Loucy (cell line): Measurements from ENCODE around the gene RAB10.

Experiments used
- H2AFZ ChIP-seq: fragments of 200-600 bp; sonication (generic); 2 replicates; pipeline ENCODE4 v1.6.0; 2016; ENCODE audit warnings: antibody characterized with exemption, mild to moderate bottlenecking, low read length, moderate library complexity
- H3F3A ChIP-seq: fragments of 200-600 bp; 2 replicates; pipeline ENCODE4 v1.6.0; 2016; ENCODE audit warnings: antibody characterized with exemption, low read depth, mild to moderate bottlenecking
- H3K27me3 ChIP-seq: fragments of 200-600 bp; sonication (generic); 2 replicates; pipeline ENCODE4 v1.6.1; 2014; ENCODE audit warnings: low read length, mild to moderate bottlenecking; ENCODE audit not compliant: insufficient read depth, poor library complexity, severe bottlenecking
- H3K36me3 ChIP-seq: fragments of 200-600 bp; sonication (generic); 2 replicates; pipeline ENCODE4 v1.6.1; 2016; ENCODE audit warnings: low read length; ENCODE audit not compliant: insufficient read depth
- H3K4me1 ChIP-seq: fragments of 200-600 bp; sonication (generic); 2 replicates; pipeline ENCODE4 v1.5.1; 2014; ENCODE audit warnings: low read length, mild to moderate bottlenecking; ENCODE audit not compliant: insufficient read depth, poor library complexity, severe bottlenecking
- H3K4me2 ChIP-seq: fragments of 200-600 bp; sonication (generic); 2 replicates; pipeline ENCODE4 v1.6.0; 2014; ENCODE audit warnings: antibody characterized with exemption, low read length, low read depth, mild to moderate bottlenecking; ENCODE audit not compliant: poor library complexity, severe bottlenecking
- H3K4me3 ChIP-seq: fragments of 200-600 bp; sonication (generic); 2 replicates; pipeline ENCODE4 v1.5.1; 2014; ENCODE audit warnings: low read length, mild to moderate bottlenecking, mixed read lengths; ENCODE audit not compliant: poor library complexity, severe bottlenecking
- H3K79me2 ChIP-seq: fragments of 200-600 bp; sonication (generic); 2 replicates; pipeline ENCODE4 v1.6.1; 2014; ENCODE audit warnings: low read length; ENCODE audit not compliant: insufficient read depth
- H3K9ac ChIP-seq: fragments of 200-600 bp; sonication (generic); 2 replicates; pipeline ENCODE4 v1.6.0; 2014; ENCODE audit warnings: mild to moderate bottlenecking, low read depth, low read length, moderate library complexity; ENCODE audit not compliant: poor library complexity, severe bottlenecking
- H3K9me2 ChIP-seq: fragments of 200-600 bp; sonication (generic); replicated peaks from 2 replicates; pipeline ENCODE4 v1.6.1; 2016; ENCODE audit warnings: low read depth, low read length, mixed read lengths
- H3K9me3 ChIP-seq: fragments of 200-600 bp; sonication (generic); 2 replicates; pipeline ENCODE4 v1.6.1; 2014; ENCODE audit warnings: mild to moderate bottlenecking, antibody characterized with exemption, low read length, low read depth; ENCODE audit not compliant: insufficient read depth
- H4K20me1 ChIP-seq: fragments of 200-600 bp; sonication (generic); 2 replicates; pipeline ENCODE4 v1.6.0; 2014; ENCODE audit warnings: antibody characterized with exemption, low read length, mild to moderate bottlenecking; ENCODE audit not compliant: insufficient read depth, poor library complexity, severe bottlenecking
- EZH2phosphoT487 ChIP-seq: fragments of 200-600 bp; IDR thresholded peaks from 2 replicates; pipeline ENCODE4 v1.6.1; 2018; ENCODE audit warnings: antibody characterized with exemption, mild to moderate bottlenecking, moderate library complexity, borderline replicate concordance
- TF ChIP-seq, protein P1 (sequence below): fragments of 200-600 bp; sonication (generic); conservative IDR thresholded peaks from 2 replicates; pipeline ENCODE4 v1.5.1; 2014; ENCODE audit warnings: mild to moderate bottlenecking, antibody characterized with exemption, low read length

RAB10 gene

DNA sequence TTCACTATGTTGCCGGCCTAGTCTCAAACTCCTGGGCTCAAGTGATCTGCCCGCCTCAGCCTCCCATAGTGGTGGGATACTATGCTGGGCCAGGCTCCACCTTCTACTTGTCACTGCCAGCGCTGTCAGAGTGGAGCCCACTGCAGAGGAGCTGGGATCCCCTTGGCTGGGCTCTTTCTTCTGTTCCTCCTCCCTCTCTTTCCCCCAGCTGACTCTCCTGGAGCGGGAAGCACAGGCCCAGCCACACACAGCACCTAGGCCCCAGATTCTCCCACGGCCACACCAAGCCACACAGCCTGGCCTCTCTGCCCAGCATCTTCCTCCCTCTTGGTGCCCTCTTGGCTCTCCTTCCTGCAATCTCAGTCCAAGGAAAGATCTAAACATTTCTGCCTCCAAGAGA, 135.3 kb downstream of the RAB10 start:
- H3K79me2 ChIP-seq: no peaks in the 10 kb centered on the region
- no peak overlapping the region for H2AFZ ChIP-seq
- H3K4me3 ChIP-seq: no peak overlapping the region
- no peak overlapping the region for H3K4me2 ChIP-seq
- H3K9me2 ChIP-seq: no peaks in the 10 kb centered on the region
- TF ChIP-seq, protein P1, sequence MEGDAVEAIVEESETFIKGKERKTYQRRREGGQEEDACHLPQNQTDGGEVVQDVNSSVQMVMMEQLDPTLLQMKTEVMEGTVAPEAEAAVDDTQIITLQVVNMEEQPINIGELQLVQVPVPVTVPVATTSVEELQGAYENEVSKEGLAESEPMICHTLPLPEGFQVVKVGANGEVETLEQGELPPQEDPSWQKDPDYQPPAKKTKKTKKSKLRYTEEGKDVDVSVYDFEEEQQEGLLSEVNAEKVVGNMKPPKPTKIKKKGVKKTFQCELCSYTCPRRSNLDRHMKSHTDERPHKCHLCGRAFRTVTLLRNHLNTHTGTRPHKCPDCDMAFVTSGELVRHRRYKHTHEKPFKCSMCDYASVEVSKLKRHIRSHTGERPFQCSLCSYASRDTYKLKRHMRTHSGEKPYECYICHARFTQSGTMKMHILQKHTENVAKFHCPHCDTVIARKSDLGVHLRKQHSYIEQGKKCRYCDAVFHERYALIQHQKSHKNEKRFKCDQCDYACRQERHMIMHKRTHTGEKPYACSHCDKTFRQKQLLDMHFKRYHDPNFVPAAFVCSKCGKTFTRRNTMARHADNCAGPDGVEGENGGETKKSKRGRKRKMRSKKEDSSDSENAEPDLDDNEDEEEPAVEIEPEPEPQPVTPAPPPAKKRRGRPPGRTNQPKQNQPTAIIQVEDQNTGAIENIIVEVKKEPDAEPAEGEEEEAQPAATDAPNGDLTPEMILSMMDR: no peak
- TF ChIP-seq EZH2phosphoT487: no peak
- no peaks in the 10 kb centered on the region for H3K4me1 ChIP-seq
- H4K20me1 ChIP-seq: no peaks in the 10 kb centered on the region
- no peaks in the 10 kb centered on the region for H3F3A ChIP-seq
- no peaks in the 10 kb centered on the region for H3K9me3 ChIP-seq
- H3K27me3 ChIP-seq: no peaks in the 10 kb centered on the region
- no peak overlapping the region for H3K9ac ChIP-seq
- no peaks in the 10 kb centered on the region for H3K36me3 ChIP-seq

DNA sequence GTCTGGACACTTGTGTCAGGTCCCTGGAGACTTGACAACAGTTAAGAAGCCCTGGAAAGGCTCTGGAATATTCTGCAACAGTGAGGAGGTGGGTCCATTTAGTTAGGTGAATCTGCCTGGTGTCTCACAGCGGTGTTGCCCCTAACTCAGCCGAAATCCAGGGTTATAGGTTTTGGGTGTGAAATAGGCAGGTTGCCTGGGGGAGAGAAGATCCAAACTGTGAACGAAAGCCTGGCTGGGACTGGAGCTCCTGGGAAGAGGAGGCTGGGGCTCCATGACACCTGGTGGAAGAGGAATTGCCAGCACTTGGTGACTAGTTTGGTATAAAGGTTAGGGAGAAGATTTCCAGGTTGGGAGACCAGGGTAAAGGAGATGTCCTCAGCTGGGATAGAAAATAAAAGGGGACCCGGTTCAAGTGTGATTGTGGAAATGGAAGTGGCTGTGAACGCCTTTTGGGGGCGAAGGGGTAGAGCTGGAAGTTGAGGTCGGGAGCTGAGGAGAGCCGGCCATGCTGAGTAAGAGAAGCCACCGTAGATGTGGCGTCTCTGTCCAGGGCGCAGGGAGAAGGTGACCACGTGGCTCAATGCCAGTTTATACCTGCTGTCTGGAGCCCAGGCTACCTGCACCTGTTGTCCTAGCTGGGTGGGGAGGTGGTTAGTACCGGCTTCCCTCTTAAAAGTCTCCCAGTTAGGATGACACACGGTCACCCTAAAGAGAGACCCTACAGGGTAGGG, 136.0 kb downstream of the RAB10 start:
- Histone ChIP-seq H3K4me3 (no peak overlapping the region), H3K4me2 (no peak overlapping the region), H3K4me1 (no peaks in the 10 kb centered on the region), H2AFZ (no peak overlapping the region), H3F3A (no peaks in the 10 kb centered on the region), H3K27me3 (no peaks in the 10 kb centered on the region), H3K79me2 (no peaks in the 10 kb centered on the region), H3K9me2 (no peaks in the 10 kb centered on the region), H3K9me3 (no peaks in the 10 kb centered on the region), H3K36me3 (no peaks in the 10 kb centered on the region), H3K9ac (no peak overlapping the region), H4K20me1 (no peaks in the 10 kb centered on the region)
- TF ChIP-seq EZH2phosphoT487: no peak
- TF ChIP-seq, protein P1: no peak

DNA sequence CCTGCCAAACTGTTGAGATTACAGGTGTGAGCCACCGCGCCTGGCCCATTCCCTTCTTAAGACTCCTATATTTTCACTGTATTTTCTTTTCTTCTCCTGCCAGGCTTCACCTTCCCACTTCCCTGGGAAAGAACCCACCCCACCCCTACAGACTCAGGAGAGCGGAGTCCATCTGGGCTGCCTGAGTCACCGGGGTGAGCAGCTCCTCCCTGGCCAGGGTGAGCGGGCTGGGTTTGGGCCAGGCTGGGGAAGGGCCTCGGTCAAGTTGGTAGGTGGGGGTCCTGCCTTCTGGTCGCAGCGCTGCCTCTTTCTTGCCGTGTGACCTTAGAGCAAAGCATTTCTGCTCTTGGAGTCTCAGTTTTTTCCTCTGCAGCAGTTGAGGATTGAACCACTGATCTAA, 136.9 kb downstream of the RAB10 start:
- Histone ChIP-seq H2AFZ (no peak overlapping the region), H3K79me2 (no peaks in the 10 kb centered on the region), H3K4me2 (no peak overlapping the region), H3F3A (no peaks in the 10 kb centered on the region), H3K4me3 (no peak overlapping the region), H3K9me2 (no peaks in the 10 kb centered on the region), H3K27me3 (no peaks in the 10 kb centered on the region), H3K9ac (no peak overlapping the region), H3K4me1 (no peaks in the 10 kb centered on the region), H3K36me3 (no peaks in the 10 kb centered on the region), H4K20me1 (no peaks in the 10 kb centered on the region), H3K9me3 (no peaks in the 10 kb centered on the region)
- TF ChIP-seq EZH2phosphoT487: no peak
- TF ChIP-seq, protein P1: no peak
